Activated T-cell treated with anti-CD3 and anti-CD28 coated beads, Interleukin-2, amount 50 U/mL, for 72 hours (primary cell): ENCODE results near the gene COG2. TPM values are rescaled to one million over a fixed set of nuclear protein-coding genes. Genes with fewer than 3 reads are reported as not detected.

Experiments used
- ATAC-seq, 2 donors: fragments of 150-1000 bp; cut with Tn5 transposase; replicated peaks in 1 of 2; 2 replicates each; pipeline ENCODE4 v1.10.0; 2021; ENCODE audit warnings: moderate library complexity in 2 of 2, mild to moderate bottlenecking in 1 of 2
- DNase-seq, 2 donors: peaks; one replicate each; pipeline ENCODE4 v3.0.0; 2021 to 2022; ENCODE audit warnings: mixed read lengths in 1 of 2
- H3K27ac Mint-ChIP-seq: one replicate; pipeline ENCODE4 v1.8.0; 2022; ENCODE audit warnings: mild to moderate bottlenecking, moderate library complexity, mixed read lengths
- H3K27me3 Mint-ChIP-seq: one replicate; pipeline ENCODE4 v1.8.0; 2022; ENCODE audit warnings: low read depth, mixed read lengths
- H3K36me3 Mint-ChIP-seq, 2 donors: one replicate each; pipeline ENCODE4 v1.8.0; 2022; ENCODE audit warnings: mixed read lengths in 2 of 2, mild to moderate bottlenecking in 1 of 2; ENCODE audit not compliant: insufficient read depth in 2 of 2
- H3K4me1 Mint-ChIP-seq: one replicate; pipeline ENCODE4 v1.8.0; 2022; ENCODE audit warnings: low read depth, mixed read lengths
- H3K4me3 Mint-ChIP-seq, 2 donors: one replicate each; pipeline ENCODE4 v1.8.0; 2022; ENCODE audit warnings: mild to moderate bottlenecking in 2 of 2, mixed read lengths in 2 of 2, moderate library complexity in 2 of 2
- H3K9me3 Mint-ChIP-seq, 2 donors: one replicate each; pipeline ENCODE4 v1.8.0; 2022; ENCODE audit warnings: mixed read lengths in 2 of 2
- total RNA-seq, 2 donors: library from RNA; stranded (reverse); gene quantifications; one replicate each; pipeline ENCODE4 v1.2.3, GENCODE V29; 2022

The COG2 gene
- total RNA-seq, 2 donors from 2014 or later, result 32.6 to 34.0 TPM

- no peak for DNase-seq
- no peak for ATAC-seq
- Mint-ChIP-seq H3K4me1 (no peaks in the 10 kb centered on the region), H3K9me3 (no peaks in the 10 kb centered on the region), H3K36me3 (no peaks in the 10 kb centered on the region), H3K4me3 (no peak overlapping the region), H3K27me3 (peaks cover 29% of the 10 kb centered on the region), H3K27ac (no peak overlapping the region)
These were observed 30.4 kb upstream of the COG2 start for GRCh38 chr1:230611878-230612235.

- H3K36me3 Mint-ChIP-seq, result no peaks in the 10 kb centered on the region
- no peak overlapping the region for H3K27ac Mint-ChIP-seq
- no peak for ATAC-seq
- H3K4me3 Mint-ChIP-seq, result no peak overlapping the region
- no peaks in the 10 kb centered on the region for H3K9me3 Mint-ChIP-seq
- H3K4me1 Mint-ChIP-seq, result no peaks in the 10 kb centered on the region
- H3K27me3 Mint-ChIP-seq, result peaks cover 29% of the 10 kb centered on the region
- DNase-seq, result no peak
These were observed 29.6 kb upstream of the COG2 start for GRCh38 chr1:230612651-230613050.

GRCh38 chr1:230614121-230614520 is 28.2 kb upstream of the COG2 start:
- Mint-ChIP-seq H3K27me3 (peaks cover 40% of the 10 kb centered on the region), H3K27ac (no peak overlapping the region), H3K9me3 (no peaks in the 10 kb centered on the region), H3K4me3 (no peak overlapping the region), H3K4me1 (no peaks in the 10 kb centered on the region), H3K36me3 (no peaks in the 10 kb centered on the region)
- DNase-seq (no peak), ATAC-seq (no peak)

- Mint-ChIP-seq H3K27ac (no peak overlapping the region), H3K36me3 (no peaks in the 10 kb centered on the region), H3K4me3 (no peak overlapping the region), H3K9me3 (no peaks in the 10 kb centered on the region), H3K4me1 (no peaks in the 10 kb centered on the region), H3K27me3 (peaks cover 32% of the 10 kb centered on the region)
- ATAC-seq (no peak), DNase-seq (no peak)
These were observed 23.7 kb upstream of the COG2 start for GRCh38 chr1:230618537-230618936.

GRCh38 chr1:230620649-230621323 is 21.5 kb upstream of the COG2 start:
- ATAC-seq, result no peak
- no peak overlapping the region for H3K27ac Mint-ChIP-seq
- H3K4me3 Mint-ChIP-seq, result no peak overlapping the region
- no peak for DNase-seq
- H3K27me3 Mint-ChIP-seq, result peaks cover 36% of the 10 kb centered on the region
- no peaks in the 10 kb centered on the region for H3K36me3 Mint-ChIP-seq
- no peaks in the 10 kb centered on the region for H3K9me3 Mint-ChIP-seq
- H3K4me1 Mint-ChIP-seq, result no peaks in the 10 kb centered on the region

GRCh38 chr1:230621324-230622030 is 20.8 kb upstream of the COG2 start:
- Mint-ChIP-seq H3K36me3 (no peaks in the 10 kb centered on the region), H3K27me3 (peaks cover 32% of the 10 kb centered on the region), H3K9me3 (no peaks in the 10 kb centered on the region), H3K4me1 (no peaks in the 10 kb centered on the region), H3K27ac (no peak overlapping the region), H3K4me3 (no peak overlapping the region)
- DNase-seq, result no peak
- ATAC-seq, result no peak

GRCh38 chr1:230622151-230622550 is 20.1 kb upstream of the COG2 start:
- no peak for ATAC-seq

GRCh38 chr1:230624097-230624713 is 18.1 kb upstream of the COG2 start:
- DNase-seq (no peak), ATAC-seq (no peak)
- no peaks in the 10 kb centered on the region for H3K4me1 Mint-ChIP-seq
- H3K9me3 Mint-ChIP-seq, result no peaks in the 10 kb centered on the region
- no peak overlapping the region for H3K4me3 Mint-ChIP-seq
- H3K27ac Mint-ChIP-seq, result no peak overlapping the region
- H3K36me3 Mint-ChIP-seq, result no peaks in the 10 kb centered on the region
- H3K27me3 Mint-ChIP-seq, result peaks cover 20% of the 10 kb centered on the region

More at GRCh38 chr1:230622151-230622550, 20.1 kb upstream of the COG2 start:
- H3K27ac Mint-ChIP-seq, result no peak overlapping the region
- H3K9me3 Mint-ChIP-seq, result no peaks in the 10 kb centered on the region
- no peak overlapping the region for H3K4me3 Mint-ChIP-seq
- no peaks in the 10 kb centered on the region for H3K4me1 Mint-ChIP-seq
- H3K36me3 Mint-ChIP-seq, result no peaks in the 10 kb centered on the region
- peaks cover 32% of the 10 kb centered on the region for H3K27me3 Mint-ChIP-seq
- no peak for DNase-seq

GRCh38 chr1:230626232-230626631 is 16.0 kb upstream of the COG2 start:
- Mint-ChIP-seq H3K9me3 (no peaks in the 10 kb centered on the region), H3K27ac (no peak overlapping the region), H3K36me3 (no peaks in the 10 kb centered on the region), H3K4me3 (no peak overlapping the region), H3K27me3 (peaks cover 9% of the 10 kb centered on the region), H3K4me1 (no peaks in the 10 kb centered on the region)
- no peak for DNase-seq
- no peak for ATAC-seq

- Mint-ChIP-seq H3K9me3 (no peaks in the 10 kb centered on the region), H3K36me3 (no peaks in the 10 kb centered on the region), H3K4me3 (no peak overlapping the region), H3K4me1 (no peaks in the 10 kb centered on the region), H3K27me3 (peaks cover 9% of the 10 kb centered on the region), H3K27ac (no peak overlapping the region)
- no peak for DNase-seq
- no peak for ATAC-seq
These were observed 14.5 kb upstream of the COG2 start for GRCh38 chr1:230627767-230628166.

- H3K36me3 Mint-ChIP-seq, result no peaks in the 10 kb centered on the region
- no peaks in the 10 kb centered on the region for H3K9me3 Mint-ChIP-seq
- ATAC-seq (no peak), DNase-seq (no peak)
- H3K4me3 Mint-ChIP-seq, result no peak overlapping the region
- H3K4me1 Mint-ChIP-seq, result no peaks in the 10 kb centered on the region
- H3K27me3 Mint-ChIP-seq, result peaks cover 9% of the 10 kb centered on the region
- H3K27ac Mint-ChIP-seq, result no peak overlapping the region
These were observed 12.8 kb upstream of the COG2 start for GRCh38 chr1:230629511-230629910.

GRCh38 chr1:230631477-230631876 is 10.8 kb upstream of the COG2 start:
- no peak for DNase-seq
- Mint-ChIP-seq H3K36me3 (no peaks in the 10 kb centered on the region), H3K4me1 (no peaks in the 10 kb centered on the region), H3K27me3 (peaks cover 1% of the 10 kb centered on the region), H3K9me3 (no peaks in the 10 kb centered on the region), H3K4me3 (no peak overlapping the region), H3K27ac (no peak overlapping the region)
- ATAC-seq, result no peak

- DNase-seq, result peak; percentile 11 to 18
- H3K27me3 Mint-ChIP-seq, result peaks cover 10% of the 10 kb centered on the region
- H3K4me3 Mint-ChIP-seq, result no peak overlapping the region
- no peak overlapping the region for H3K27ac Mint-ChIP-seq
- H3K36me3 Mint-ChIP-seq, result no peaks in the 10 kb centered on the region
- no peaks in the 10 kb centered on the region for H3K9me3 Mint-ChIP-seq
- ATAC-seq, result peak; percentile 25 to 55
- no peaks in the 10 kb centered on the region for H3K4me1 Mint-ChIP-seq
These were observed 9.9 kb upstream of the COG2 start for GRCh38 chr1:230632273-230632873.
